Naive thymus-derived CD4-positive, alpha-beta T cell (primary cell): ENCODE data around the gene MOB1A. TPM values are rescaled to one million over a fixed set of nuclear protein-coding genes. Genes with fewer than 3 reads are reported as not detected.

ENCODE experiments used
- ATAC-seq: fragments of 150-1000 bp; cut with Tn5 transposase; 2 replicates; pipeline ENCODE4 v1.10.0; 2021; ENCODE audit warnings: mild to moderate bottlenecking, moderate library complexity
- CTCF ChIA-PET: fragments of 350-600 bp; sonication (Branson Sonifier 250); formaldehyde crosslinking; loops from one replicate; lab custom pipeline; 2021; ENCODE audit warnings: antibody characterized with exemption; lab: Charles Lee
- POLR2A ChIA-PET: fragments of 350-600 bp; sonication (Branson Sonifier 250); formaldehyde crosslinking; loops from one replicate; lab custom pipeline; 2021; ENCODE audit warnings: antibody characterized with exemption, inconsistent platforms; lab: Charles Lee
- DNase-seq, 9 donors: peaks; one replicate each; pipeline versions ENCODE4 v3.0.0 to v3.0.0-alpha.2; 2020 to 2022; ENCODE audit warnings: mixed read lengths in 1 of 9
- H3K27ac ChIP-seq: one replicate; pipeline ENCODE4 v1.7.0; 2013; ENCODE audit warnings: mild to moderate bottlenecking, low read depth, low read length, moderate library complexity
- H3K27me3 ChIP-seq, 2 donors: one replicate each; pipeline ENCODE4 v1.7.0; 2013; ENCODE audit warnings: low read length in 2 of 2, mild to moderate bottlenecking in 2 of 2, moderate library complexity in 2 of 2; ENCODE audit not compliant: control insufficient read depth in 2 of 2, insufficient read depth in 2 of 2
- H3K36me3 ChIP-seq, 3 experiments: 1 replicate in 2 of 3; 2 replicates in 1 of 3; pipeline ENCODE4 v1.7.0; 2013; ENCODE audit warnings: low read length in 3 of 3, mild to moderate bottlenecking in 3 of 3, moderate library complexity in 1 of 3; ENCODE audit not compliant: insufficient read depth in 3 of 3, control insufficient read depth in 2 of 3
- H3K4me1 ChIP-seq, 2 donors: one replicate each; pipeline ENCODE4 v1.7.0; 2013; ENCODE audit warnings: low read length in 2 of 2, mild to moderate bottlenecking in 2 of 2, moderate library complexity in 1 of 2; ENCODE audit not compliant: control insufficient read depth in 2 of 2, insufficient read depth in 2 of 2
- H3K4me3 ChIP-seq: 2 replicates; pipeline ENCODE4 v1.7.0; 2013; ENCODE audit warnings: mild to moderate bottlenecking, low read length
- H3K9me3 ChIP-seq, 3 experiments: 1 replicate in 2 of 3; 2 replicates in 1 of 3; pipeline ENCODE4 v1.7.0; 2013; ENCODE audit warnings: low read length in 3 of 3; ENCODE audit not compliant: control insufficient read depth in 2 of 3
- H3K27ac Mint-ChIP-seq, 9 donors: one replicate each; pipeline ENCODE4 v1.8.0; 2020 to 2022; ENCODE audit warnings: mixed read lengths in 9 of 9, mild to moderate bottlenecking in 8 of 9, moderate library complexity in 5 of 9, inconsistent platforms in 2 of 9
- H3K27me3 Mint-ChIP-seq, 5 donors: one replicate each; pipeline ENCODE4 v1.8.0; 2021 to 2022; ENCODE audit warnings: mixed read lengths in 5 of 5, mild to moderate bottlenecking in 1 of 5
- H3K36me3 Mint-ChIP-seq, 5 donors: one replicate each; pipeline ENCODE4 v1.8.0; 2020 to 2022; ENCODE audit warnings: mixed read lengths in 5 of 5, mild to moderate bottlenecking in 3 of 5, inconsistent platforms in 1 of 5
- H3K4me1 Mint-ChIP-seq, 7 donors: one replicate each; pipeline ENCODE4 v1.8.0; 2020 to 2022; ENCODE audit warnings: mixed read lengths in 7 of 7, mild to moderate bottlenecking in 3 of 7, inconsistent platforms in 1 of 7
- H3K4me3 Mint-ChIP-seq, 10 donors: one replicate each; pipeline ENCODE4 v1.8.0; 2020 to 2022; ENCODE audit warnings: mild to moderate bottlenecking in 10 of 10, mixed read lengths in 10 of 10, moderate library complexity in 6 of 10, inconsistent platforms in 2 of 10
- H3K9me3 Mint-ChIP-seq, 11 donors: one replicate each; pipeline ENCODE4 v1.8.0; 2020 to 2022; ENCODE audit warnings: mixed read lengths in 11 of 11, mild to moderate bottlenecking in 4 of 11, inconsistent platforms in 1 of 11, moderate library complexity in 1 of 11
- intact Hi-C, 2 donors: fragments of 100-400 bp; cut with micrococcal nuclease; formaldehyde crosslinking; loops; one replicate each; pipeline ENCODE4 v1.15.1; 2023
- polyA plus RNA-seq, 2 donors: library from polyadenylated mRNA; unstranded; fragments of 300-500 nt; fragmentation: Illumina TruSeq; gene quantifications; one replicate each; pipeline ENCODE4 v1.2.3, GENCODE V29; 2021
- total RNA-seq, 6 experiments: library from RNA in 5 of 6; stranded (reverse) in 5 of 6; gene quantifications; 1 replicate in 5 of 6; 2 replicates in 1 of 6; pipeline ENCODE4 v1.2.3 and lab custom pipeline; 2021 to 2026

MOB1A gene
- total and polyA plus RNA-seq, 7 experiments from 2014 or later, result 106 to 185 (median 120) TPM

DNA sequence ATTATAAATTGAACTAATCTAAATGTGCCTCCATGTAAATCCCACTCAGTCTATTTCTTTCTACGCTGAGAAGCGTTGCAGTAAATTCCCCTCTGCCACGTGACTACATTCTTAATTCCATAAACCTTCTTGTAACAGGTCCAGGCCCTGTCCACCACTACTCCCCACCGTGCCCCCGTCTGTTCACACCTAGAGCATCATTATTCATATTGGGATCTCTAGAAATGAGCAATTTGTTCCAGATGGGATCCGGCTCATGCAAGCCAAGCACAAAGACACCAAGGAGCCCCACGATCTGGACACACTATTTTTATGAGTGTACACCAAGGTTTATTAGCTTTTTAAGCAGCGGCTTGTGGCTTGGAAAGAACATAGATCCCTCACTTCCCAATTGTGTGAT, 69.1 kb downstream of the MOB1A start:
- H3K27me3 Mint-ChIP-seq, result peaks cover 0 to 10% (median 3%) of the 10 kb centered on the region in 5 donors
- Histone ChIP-seq H3K36me3 (peaks cover 0 to 2% (median 0%) of the 10 kb centered on the region in 3 experiments), H3K4me3 (no peak overlapping the region), H3K9me3 (no peaks in the 10 kb centered on the region), H3K27me3 (peaks cover 0 to 3% of the 10 kb centered on the region in 2 donors), H3K27ac (no peak overlapping the region), H3K4me1 (no peaks in the 10 kb centered on the region)
- peaks cover 0 to 12% (median 0%) of the 10 kb centered on the region in 7 donors for H3K4me1 Mint-ChIP-seq
- POLR2A ChIA-PET, result no interaction called here
- no peak overlapping the region for H3K4me3 Mint-ChIP-seq
- DNase-seq, result no peak
- CTCF ChIA-PET, result interaction anchor here (1.3 kb wide), 1 partner anchor 202 kb away, joined by 4 read pairs; no protein-coding TSS in a partner anchor
- H3K9me3 Mint-ChIP-seq, result peaks cover 0 to 3% (median 0%) of the 10 kb centered on the region in 11 donors
- peak overlapping the region in 1 of 9 donors; percentile 48 for H3K27ac Mint-ChIP-seq
- no peak for ATAC-seq
- intact Hi-C loops, result no loop called here
- H3K36me3 Mint-ChIP-seq, result peaks cover 0 to 4% (median 0%) of the 10 kb centered on the region in 5 donors

DNA sequence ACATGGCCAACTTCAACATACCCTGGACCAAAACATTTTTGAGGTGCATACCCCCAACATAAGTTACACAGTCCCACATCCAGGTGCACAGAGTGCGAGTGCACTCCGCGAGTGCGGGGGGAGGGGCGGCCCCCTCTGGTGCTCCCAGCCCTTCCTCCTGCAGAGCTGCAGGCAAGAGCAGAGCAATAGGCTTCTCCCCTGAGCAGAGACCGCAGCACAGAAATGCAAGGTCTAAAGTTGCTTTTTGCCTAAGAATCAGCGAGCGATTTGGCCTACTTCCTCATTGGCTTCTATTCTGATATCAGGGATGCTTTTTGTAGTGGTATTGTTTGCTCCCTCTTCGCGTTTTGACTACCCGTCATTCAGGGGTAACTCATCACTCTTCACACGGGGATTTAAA, 71.6 kb downstream of the MOB1A start:
- no peak overlapping the region for H3K4me3 Mint-ChIP-seq
- H3K27ac Mint-ChIP-seq, result peak overlapping the region in 1 of 9 donors; percentile 72
- Histone ChIP-seq H3K9me3 (no peaks in the 10 kb centered on the region), H3K4me3 (no peak overlapping the region), H3K36me3 (peaks cover 0 to 23% (median 0%) of the 10 kb centered on the region in 3 experiments), H3K27me3 (no peaks in the 10 kb centered on the region), H3K4me1 (no peaks in the 10 kb centered on the region), H3K27ac (no peak overlapping the region)
- H3K9me3 Mint-ChIP-seq, result peaks cover 0 to 3% (median 0%) of the 10 kb centered on the region in 11 donors
- H3K27me3 Mint-ChIP-seq, result peaks cover 0 to 3% (median 0%) of the 10 kb centered on the region in 5 donors
- no peak for DNase-seq
- ATAC-seq, result no peak
- H3K4me1 Mint-ChIP-seq, result peaks cover 0 to 12% (median 0%) of the 10 kb centered on the region in 7 donors
- CTCF ChIA-PET, result interaction anchor here (0.7 to 2.3 kb wide), 3 partner anchors 18 to 284 kb away, joined by 3 to 6 read pairs (median 3); no protein-coding TSS in a partner anchor
- peaks cover 0 to 7% (median 0%) of the 10 kb centered on the region in 5 donors for H3K36me3 Mint-ChIP-seq
- POLR2A ChIA-PET, result interaction anchor here (0.7 kb wide), 1 partner anchor 14 kb away, joined by 3 read pairs; no protein-coding TSS in a partner anchor
- intact Hi-C loops, result no loop called here

DNA sequence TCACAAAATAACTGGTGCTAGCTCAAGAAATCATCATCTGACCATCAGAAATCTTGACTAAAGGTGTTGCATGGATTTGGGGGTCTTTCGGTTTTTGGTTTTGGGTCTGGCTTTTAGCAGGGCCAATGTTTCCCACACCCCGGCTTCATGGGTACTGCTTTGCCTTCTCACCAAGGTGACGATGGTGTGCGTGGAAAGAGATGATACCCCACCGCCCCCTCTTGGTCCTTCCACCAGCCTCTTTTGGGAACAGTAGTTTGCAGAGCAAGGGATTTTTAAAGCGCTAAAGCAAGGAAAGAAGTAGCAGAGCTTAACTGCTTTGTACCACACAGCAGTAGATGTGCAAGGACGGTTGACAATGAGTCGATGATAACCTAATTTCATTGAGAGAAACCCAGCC, 73.3 kb downstream of the MOB1A start:
- Histone ChIP-seq H3K4me1 (no peaks in the 10 kb centered on the region), H3K27me3 (no peaks in the 10 kb centered on the region), H3K36me3 (peaks cover 0 to 40% (median 0%) of the 10 kb centered on the region in 3 experiments), H3K4me3 (no peak overlapping the region), H3K27ac (no peak overlapping the region), H3K9me3 (no peaks in the 10 kb centered on the region)
- ChIA-PET POLR2A (no interaction called here), CTCF (interaction anchor here (2.7 kb wide), 1 partner anchor 281 kb away, joined by 10 read pairs; no protein-coding TSS in a partner anchor)
- intact Hi-C loops, result loop anchor here in 1 of 2 donors (1.0 kb wide), 2 partner anchors 197 to 281 kb away; no protein-coding TSS in a partner anchor
- peaks cover 0 to 13% (median 4%) of the 10 kb centered on the region in 5 donors for H3K36me3 Mint-ChIP-seq
- ATAC-seq (no peak), DNase-seq (no peak)
- no peaks in the 10 kb centered on the region for H3K9me3 Mint-ChIP-seq
- peaks cover 0 to 6% (median 0%) of the 10 kb centered on the region in 7 donors for H3K4me1 Mint-ChIP-seq
- no peaks in the 10 kb centered on the region for H3K27me3 Mint-ChIP-seq
- peak overlapping the region in 2 of 9 donors; percentile 3 to 50 for H3K27ac Mint-ChIP-seq
- H3K4me3 Mint-ChIP-seq, result no peak overlapping the region

DNA sequence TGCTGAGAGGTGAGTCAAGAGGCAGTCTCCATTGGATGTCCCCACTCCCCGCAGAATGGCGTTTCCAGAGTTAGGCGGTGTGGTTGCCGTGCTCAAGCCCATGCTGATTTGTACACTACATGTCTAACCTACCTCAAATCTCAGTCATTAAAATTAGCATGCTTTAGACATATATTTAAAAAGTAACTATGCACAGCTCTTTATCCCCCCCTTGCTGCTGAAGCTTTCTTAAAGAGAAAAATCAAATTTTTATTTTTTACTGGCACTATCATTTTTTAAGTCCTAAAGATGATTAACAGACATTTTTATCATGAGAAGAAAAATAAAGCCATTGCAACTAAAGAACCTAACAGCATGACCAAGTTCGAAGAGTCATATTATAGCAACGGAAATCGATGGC, 73.8 kb downstream of the MOB1A start:
- no peak for ATAC-seq
- POLR2A ChIA-PET, result no interaction called here
- no peaks in the 10 kb centered on the region for H3K9me3 Mint-ChIP-seq
- peak overlapping the region in 2 of 9 donors; percentile 3 to 67 for H3K27ac Mint-ChIP-seq
- no peaks in the 10 kb centered on the region for H3K27me3 ChIP-seq
- CTCF ChIA-PET, result interaction anchor here (0.6 to 2.7 kb wide), 4 partner anchors 16 to 281 kb away, joined by 3 to 10 read pairs (median 4); no protein-coding TSS in a partner anchor
- H3K27me3 Mint-ChIP-seq, result no peaks in the 10 kb centered on the region
- no peak overlapping the region for H3K4me3 Mint-ChIP-seq
- no peak overlapping the region for H3K4me3 ChIP-seq
- H3K9me3 ChIP-seq, result no peaks in the 10 kb centered on the region
- DNase-seq, result peak in 3 of 9 donors; percentile 13 to 29 (median 27)
- H3K4me1 ChIP-seq, result no peaks in the 10 kb centered on the region
- no peak overlapping the region for H3K27ac ChIP-seq
- intact Hi-C loops, result loop anchor here in 1 of 2 donors (1.0 kb wide), 2 partner anchors 197 to 281 kb away; no protein-coding TSS in a partner anchor
- H3K36me3 Mint-ChIP-seq, result peaks cover 0 to 16% (median 5%) of the 10 kb centered on the region in 5 donors
- peaks cover 0 to 6% (median 0%) of the 10 kb centered on the region in 7 donors for H3K4me1 Mint-ChIP-seq
- H3K36me3 ChIP-seq, result peaks cover 0 to 45% (median 0%) of the 10 kb centered on the region in 3 experiments

DNA sequence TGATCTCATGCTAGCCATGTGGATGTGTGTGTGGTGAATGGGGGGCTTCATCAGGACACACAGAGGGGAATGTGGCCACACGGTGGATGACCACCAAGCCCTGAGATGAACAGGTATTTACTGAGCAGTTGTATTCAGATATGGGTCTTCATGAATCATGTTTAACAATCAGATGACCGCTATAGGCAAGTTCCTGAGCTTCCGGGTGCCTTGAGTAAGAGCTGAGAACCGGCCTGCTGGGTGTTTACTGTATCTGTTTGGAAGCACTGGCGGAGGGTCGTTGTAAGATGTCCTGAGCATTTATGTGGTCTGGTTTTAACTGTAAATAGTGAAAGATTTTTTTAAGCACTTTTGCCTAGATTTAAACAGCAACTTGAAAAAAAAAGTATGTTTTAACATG, 74.9 kb downstream of the MOB1A start:
- intact Hi-C loops, result no loop called here
- Histone ChIP-seq H3K9me3 (no peaks in the 10 kb centered on the region), H3K4me3 (no peak overlapping the region), H3K27me3 (no peaks in the 10 kb centered on the region), H3K36me3 (peaks cover 0 to 56% (median 0%) of the 10 kb centered on the region in 3 experiments), H3K27ac (no peak overlapping the region), H3K4me1 (no peaks in the 10 kb centered on the region)
- no peak for ATAC-seq
- no peak overlapping the region for H3K4me3 Mint-ChIP-seq
- H3K27me3 Mint-ChIP-seq, result no peaks in the 10 kb centered on the region
- peaks cover 0 to 6% (median 0%) of the 10 kb centered on the region in 7 donors for H3K4me1 Mint-ChIP-seq
- ChIA-PET CTCF (interaction anchor here (0.6 to 2.7 kb wide), 5 partner anchors 103 to 282 kb away, joined by 3 to 10 read pairs (median 4); no protein-coding TSS in a partner anchor), POLR2A (interaction anchor here (0.7 to 1.0 kb wide), 2 partner anchors 111 to 264 kb away, joined by 3 read pairs; no protein-coding TSS in a partner anchor)
- peaks cover 0 to 26% (median 6%) of the 10 kb centered on the region in 5 donors for H3K36me3 Mint-ChIP-seq
- DNase-seq, result no peak
- H3K27ac Mint-ChIP-seq, result peak overlapping the region in 3 of 9 donors; percentile 4 to 65 (median 22)
- H3K9me3 Mint-ChIP-seq, result no peaks in the 10 kb centered on the region
